Stimulated activated CD8-positive, alpha-beta memory T cell treated with anti-CD3 and anti-CD28 coated beads, Interleukin-7, amount 100 ng/mL, for 1 hour (primary cell): ENCODE results near the gene MACROH2A1.

Experiments used
- DNase-seq, 2 donors: peaks; one replicate each; pipeline ENCODE4 v3.0.0-alpha.2; 2020; ENCODE audit warnings: low read depth in 2 of 2

Gene MACROH2A1

DNA sequence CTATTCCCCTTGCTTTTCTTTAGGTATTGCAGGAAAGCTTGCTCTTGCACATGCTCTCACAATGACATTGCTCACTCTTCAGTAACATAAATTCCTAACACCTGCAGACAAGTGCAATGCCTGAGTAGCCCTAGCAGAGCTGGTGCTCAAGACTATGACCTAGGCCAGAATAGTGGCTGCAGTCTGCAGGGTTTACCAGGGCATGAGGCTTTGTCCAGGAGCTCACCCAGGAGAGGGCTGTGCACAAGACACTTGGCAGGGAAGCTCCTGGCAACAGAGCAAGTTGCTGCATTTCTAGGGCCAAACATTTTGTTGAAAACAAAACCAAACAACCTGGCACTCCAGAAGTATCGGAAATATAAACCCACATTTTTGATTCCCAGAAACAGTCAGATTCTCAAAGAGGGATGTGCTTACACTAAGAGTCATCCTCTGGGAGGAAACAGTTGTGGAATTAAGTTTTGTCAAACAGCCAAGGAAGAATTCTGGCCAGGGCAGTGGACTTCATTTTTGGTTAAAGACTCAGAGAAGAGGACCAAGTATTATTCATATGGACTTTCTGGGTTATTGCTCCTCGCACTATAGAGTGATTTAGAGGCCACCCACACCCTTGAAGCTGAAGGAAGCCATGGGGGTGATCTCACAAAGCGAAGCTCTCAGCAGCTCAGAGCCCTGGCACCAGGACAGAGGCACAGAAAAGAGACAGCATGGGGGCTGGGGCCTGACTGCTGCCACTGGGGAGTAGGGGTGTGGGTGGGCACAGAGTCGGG is 44.9 kb downstream of the MACROH2A1 start:
- no peak for DNase-seq

DNA sequence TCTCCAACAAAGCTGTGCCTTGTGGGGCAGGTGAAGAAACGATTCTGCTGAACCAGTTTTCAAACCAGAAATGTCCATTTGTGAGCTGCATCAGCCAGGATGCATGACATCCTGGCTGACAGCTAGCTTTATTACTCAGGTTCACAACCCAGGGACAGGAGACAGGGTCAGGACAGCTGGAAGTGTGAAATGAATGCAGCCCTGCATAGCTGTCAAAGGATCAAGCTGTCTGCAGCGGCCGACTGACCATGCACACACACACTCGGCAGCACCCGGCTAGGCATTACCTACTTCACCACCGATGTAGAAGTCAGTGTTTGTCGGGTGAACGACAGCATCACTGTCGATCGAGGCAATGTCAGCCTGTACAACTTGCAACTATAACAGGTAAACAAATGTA is 48.5 kb downstream of the MACROH2A1 start:
- no peak for DNase-seq

DNA sequence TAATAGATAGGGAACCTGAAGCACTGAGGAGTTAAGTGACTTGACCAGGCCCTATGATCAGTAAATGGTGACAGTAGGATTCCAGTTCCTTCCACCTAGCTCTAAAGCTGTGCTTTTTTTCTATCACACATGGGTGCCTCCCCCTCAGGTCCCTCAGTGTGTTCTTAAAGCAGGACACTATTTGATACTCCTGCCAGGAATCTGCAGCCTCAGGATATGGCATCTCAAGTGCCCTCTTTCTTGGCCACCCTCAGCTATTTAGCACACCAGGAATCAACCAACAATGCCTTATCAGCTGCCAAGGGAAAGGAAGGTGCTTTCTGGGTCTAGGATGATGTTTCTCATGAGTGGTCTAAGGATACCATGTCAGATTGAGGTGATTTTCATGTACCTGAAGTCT is 49.1 kb downstream of the MACROH2A1 start:
- DNase-seq = no peak

DNA sequence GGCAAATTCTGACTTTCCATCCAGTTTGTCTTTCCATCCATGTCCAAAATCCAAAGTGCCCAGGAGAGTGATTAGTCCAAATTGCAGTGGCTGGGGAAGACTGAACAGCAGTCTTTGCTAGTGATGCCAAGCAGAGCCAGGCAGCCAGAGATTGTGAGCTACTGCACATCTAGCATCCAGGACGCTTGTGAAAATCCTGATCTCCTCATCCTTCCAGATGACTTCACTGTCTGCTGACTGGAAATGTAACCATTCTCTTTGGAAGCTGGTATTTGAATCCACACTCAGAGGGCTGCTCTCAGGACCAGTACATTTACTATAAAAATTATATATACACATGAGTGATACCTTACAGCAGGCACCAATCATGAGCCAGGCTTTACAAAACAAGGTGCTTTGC is 49.6 kb downstream of the MACROH2A1 start:
- DNase-seq = no peak

DNA sequence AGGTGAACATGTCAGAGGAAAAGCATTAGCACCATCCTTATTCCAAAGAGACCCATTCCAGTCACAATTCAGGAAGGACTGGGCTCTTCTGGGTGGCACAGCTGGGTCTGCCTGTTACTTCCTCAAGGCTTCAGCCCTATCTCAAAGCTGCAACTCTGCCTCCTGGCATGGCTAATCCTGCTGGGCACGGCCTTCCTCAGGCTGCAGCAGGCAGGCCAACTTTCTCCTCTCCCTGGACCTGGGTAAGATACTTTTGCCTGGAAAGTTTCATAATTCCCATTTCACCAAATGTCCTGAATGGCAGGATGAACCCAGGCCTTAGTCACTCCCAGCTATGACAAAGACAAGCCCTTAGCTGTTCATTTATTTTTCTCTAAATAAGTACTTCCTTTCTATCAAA is 50.1 kb downstream of the MACROH2A1 start:
- DNase-seq = no peak

DNA sequence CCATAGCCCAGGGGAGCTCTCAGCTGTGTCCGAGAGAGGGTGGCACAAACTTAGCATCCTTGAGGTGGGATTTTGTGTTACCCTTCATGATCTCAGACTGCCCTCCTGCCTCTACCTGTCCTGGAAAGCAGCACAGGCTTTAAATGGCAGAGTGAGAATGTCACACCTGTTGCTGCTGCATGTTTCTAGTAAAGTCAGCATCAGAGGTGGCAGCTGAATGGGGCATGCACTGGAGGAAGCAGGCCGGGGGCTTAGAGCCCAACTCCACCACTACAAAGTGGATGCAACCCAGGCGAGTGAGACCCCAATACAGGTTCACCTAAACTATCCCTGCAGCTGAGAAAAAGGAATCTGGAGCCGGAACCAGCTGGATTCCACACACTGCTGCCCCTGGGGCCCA is 51.6 kb downstream of the MACROH2A1 start:
- DNase-seq = no peak

DNA sequence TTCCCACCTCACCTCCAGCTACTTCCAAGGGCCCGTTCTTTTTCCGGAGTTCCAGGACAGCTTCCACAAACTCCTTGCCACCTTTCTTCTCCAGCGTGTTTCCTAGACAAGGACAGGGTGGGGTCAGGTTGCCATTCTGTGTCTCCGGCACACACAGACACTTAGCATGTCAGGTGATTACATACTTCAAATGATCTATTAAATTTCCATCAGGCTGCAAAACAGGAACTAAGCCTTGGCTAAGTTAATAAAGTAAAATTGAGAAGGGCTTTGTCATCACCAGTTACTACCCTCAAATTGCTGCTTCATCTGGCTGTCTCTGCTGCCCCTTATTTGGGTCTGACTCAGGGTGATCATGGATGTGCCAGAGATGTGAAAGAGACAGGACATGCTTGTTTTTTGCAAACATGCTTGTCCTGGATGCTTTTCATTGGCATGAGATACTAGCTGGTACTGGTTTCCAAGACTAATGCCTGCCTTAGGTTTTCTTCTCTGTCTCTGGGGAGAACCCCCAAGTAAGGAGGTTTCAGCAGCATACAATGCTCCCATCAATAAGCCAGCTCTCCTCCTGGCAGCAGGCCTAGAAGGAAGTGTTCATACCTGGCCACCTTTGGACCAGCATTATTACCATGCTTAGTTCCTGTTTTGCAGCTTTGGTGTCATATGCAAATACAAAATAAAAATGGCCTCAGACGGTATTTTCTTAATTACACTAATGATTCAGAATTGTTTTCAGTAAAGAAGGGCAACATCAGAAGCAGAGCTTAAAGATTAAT is 52.9 kb downstream of the MACROH2A1 start:
- no peak for DNase-seq

DNA sequence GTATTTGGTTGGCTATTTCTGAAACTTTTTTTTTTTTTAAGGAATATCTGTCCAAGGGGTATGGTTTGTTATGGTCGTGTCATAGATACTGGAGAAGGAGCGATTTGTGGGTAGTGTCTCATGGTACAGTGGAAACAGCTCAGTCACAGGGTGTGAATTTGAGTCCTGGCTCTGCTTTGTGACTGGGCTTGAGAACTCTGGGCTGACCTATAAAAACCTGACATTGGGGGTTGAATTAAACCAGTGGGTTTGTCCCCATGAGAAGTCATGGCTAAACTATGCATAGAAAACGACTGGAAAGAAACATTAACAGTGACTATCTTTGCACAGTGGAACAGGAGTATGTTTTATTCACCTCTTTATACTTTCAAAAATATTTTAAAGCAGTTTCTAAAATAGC is 54.7 kb downstream of the MACROH2A1 start:
- DNase-seq = no peak

DNA sequence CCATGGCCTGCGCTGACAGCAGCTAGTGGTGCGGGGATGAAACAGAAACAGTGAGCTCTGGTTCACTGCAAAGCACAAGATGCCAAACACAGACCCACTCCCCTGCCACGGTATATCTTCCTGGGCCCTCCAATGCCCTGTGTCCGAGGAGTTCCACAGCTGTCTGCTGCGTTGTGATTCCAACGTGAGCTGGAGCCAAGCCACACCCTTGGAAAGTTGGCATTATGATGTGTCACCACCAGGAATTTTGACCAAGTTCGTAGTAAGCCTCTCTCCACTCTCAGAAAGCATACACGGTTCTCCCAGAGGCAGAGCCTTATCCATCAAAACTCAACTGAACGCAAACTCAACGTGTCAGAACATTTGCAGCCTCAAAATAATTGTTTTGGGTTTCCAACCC is 55.6 kb downstream of the MACROH2A1 start:
- no peak for DNase-seq

DNA sequence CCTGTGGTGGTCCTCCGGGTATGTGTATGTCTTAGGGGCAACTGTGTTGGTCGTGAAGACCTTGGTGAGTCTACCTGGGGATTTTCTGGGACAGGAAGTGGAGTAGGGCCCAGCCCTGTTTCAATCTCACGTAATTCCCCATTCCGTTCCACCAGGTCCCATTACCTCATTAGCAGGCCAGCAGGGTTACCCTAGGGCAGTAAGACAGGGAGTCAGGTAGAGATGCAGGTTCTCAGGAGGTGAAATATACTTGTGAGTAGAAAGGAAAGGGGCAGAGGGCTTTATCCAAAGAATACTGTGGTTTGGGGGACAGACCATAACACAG is 56.5 kb downstream of the MACROH2A1 start:
- no peak for DNase-seq

DNA sequence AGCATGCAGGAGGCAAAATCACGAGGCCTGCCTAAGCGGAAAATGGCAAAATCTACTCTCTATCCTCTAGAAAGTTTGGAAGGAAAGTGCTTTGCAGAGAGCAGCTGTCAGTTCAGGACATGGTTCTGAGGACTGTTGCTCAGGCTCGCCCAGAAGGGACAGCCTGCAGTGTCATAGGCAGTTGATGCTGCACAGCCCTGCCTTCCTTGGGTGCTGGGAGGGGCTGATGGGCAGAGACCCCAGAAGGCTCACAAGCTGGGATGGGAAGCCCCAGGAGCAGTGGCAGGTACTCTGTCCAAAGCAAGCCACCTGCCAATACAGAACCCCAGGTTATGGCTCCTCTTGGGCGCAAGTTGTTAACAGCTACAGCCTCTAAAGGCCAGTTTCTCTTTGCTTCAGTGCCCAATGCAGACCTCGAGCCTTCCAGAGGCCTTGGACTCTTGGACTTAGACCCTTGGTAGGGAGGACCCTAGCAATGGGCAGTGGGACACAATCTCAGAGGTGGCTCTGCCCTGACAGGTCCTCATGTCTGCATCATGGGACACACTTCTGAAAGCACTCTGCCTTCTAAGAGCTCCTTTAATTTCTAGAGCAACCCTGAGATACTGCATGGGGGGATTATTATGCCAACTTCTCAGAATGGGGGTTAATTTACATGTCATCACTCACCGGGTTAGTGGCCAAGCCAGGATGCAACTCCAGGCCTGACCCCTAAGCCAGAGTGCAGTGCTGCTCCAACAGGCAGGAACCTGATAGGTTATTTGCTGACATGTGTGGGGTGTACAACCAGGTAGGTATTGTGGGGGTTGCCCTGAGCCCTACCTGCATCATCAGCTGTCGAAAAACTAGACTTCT is 57.1 kb downstream of the MACROH2A1 start:
- DNase-seq = no peak

DNA sequence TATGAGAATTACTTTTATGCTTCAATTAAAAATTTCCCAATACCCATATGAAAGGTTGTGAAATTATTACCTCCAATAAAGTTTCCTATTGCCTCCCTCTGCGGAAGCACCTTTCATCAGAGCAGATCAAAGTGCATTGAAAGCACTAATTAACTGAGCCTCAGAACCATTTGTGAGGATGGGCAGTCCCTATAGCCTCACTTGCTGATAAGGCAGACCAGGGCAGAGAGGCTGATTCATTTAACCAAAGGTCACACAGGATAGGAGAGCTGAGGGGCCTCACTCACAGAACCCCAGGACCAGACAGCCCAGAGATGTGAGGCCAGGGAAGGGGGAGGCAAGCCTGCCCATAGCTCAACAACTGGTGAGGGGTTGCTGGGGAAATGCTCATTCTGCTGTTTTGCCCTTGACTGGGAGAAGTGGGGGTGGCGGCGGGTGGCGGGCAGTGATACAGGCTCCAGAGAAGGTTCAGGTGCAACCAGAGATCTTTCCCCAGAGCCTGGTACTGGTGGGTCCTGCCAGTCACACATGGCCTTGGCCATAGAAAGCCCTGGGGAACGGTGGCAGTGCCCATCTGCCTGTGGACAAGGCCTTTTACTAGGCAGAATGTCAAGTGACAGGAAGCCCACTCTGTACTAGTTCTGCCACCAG is 57.9 kb downstream of the MACROH2A1 start:
- DNase-seq = no peak

DNA sequence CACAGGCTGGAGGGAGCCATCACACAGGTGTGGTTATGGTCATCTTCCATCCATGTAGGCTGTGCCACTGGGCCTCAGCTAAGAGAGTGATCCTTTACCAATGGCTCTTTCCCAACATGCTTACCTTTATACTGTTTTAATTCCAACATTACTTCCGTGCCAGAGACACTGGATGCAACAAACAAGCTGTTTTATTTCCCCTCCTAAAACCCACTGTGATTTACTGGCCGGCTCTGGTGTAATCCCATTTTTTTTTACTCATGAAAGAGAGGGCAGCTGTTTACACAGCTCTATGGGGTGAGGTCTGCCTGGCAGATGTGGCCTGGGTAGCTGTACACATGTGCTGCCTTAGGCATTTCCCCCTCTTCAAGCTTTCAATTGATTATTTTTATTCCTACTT is 58.5 kb downstream of the MACROH2A1 start:
- no peak for DNase-seq

DNA sequence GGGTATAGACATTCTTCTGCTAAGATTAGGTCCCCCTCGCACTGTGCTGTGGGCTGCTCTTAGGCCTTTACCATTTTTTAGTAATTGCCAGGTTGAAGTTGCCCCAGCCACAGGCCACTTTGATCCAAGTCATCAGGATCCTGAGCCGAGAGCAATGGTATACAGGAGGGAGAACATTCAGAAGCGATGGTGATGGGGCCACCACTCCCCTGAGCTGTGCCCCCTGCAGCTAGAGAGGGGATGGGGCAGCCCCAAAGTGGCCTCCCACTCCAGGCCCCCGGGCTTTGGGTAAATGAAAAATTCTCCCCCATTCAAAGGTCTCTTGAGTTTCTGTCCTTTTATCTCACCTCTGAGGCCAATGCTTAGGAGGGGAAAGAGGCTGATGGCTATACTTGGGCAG is 59.4 kb downstream of the MACROH2A1 start:
- DNase-seq = no peak

DNA sequence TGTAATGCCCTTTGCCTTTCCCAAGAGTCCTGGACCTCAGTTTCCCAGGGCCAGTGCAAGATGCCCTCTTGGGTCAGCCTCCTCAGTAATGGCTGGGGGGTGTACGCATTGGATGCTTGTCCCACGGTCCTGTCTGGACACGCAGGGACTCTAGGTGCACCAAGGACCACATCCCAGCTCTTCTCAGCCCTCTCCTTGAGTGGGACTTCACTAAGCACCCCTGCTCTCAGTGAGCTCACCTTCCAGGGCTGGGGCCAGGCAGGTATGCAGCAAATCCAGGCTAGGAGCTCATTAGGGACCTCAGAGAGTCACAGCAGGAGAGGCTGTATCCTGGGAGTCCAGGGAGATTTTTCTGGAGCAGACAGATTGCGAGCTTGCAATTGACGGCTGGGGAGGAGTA is 59.8 kb downstream of the MACROH2A1 start:
- no peak for DNase-seq

DNA sequence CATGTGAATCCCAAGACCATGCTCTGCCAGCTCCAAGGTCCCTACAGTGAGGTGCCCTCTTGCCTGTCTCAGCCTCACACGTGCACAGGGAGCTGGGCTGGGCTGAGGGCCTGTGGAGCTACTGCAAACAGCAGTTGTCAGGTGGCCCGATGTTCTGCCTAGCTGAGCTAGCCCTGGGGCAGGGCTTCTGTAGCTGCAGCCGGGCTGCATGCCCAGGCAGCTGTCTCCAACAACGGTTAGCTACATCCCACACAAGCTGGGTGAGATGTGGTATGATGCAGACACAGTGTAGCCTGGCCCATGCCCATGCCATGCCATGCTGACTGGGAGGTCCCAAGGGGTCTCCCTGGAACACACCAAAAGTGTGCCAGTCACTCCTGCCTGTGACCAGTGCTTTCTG is 62.0 kb downstream of the MACROH2A1 start:
- DNase-seq = no peak

DNA sequence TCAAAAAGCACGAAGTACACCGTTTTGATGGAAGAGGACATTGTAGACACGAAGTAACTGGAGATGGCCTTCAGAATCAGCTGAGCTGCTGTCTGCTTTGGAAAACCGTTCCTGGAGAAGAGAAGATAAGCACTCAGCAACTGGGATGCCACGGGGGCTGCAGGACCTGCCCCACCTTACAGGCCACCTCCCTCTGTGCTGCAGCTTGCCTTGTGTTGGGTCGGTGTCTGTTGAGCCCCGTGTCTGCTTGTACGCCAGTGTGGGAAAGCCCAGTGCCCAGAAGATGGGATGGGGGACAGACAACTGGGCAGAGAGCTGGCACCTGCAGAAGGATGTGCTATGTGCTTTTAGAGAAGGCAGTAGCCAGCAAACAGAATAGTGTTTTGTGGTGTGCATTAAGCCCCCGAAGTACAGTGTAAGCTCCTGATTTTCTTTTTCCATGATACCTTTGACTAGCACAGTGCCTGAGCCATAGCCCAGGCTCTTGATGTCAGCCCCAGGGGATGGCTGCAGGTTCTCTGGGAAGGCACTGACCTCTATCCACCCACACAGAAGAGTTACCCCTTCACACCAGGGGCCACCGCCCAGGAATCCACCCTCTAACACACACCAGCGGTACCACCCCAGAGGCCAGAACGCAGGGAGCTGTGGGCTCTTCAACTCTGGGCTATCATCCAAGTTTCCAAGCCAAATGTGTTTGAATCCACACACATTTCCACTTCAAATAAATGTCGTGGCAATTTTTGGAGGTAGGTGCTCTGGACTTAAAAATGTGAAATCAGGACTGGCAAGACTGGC is 63.8 kb downstream of the MACROH2A1 start:
- DNase-seq = no peak

DNA sequence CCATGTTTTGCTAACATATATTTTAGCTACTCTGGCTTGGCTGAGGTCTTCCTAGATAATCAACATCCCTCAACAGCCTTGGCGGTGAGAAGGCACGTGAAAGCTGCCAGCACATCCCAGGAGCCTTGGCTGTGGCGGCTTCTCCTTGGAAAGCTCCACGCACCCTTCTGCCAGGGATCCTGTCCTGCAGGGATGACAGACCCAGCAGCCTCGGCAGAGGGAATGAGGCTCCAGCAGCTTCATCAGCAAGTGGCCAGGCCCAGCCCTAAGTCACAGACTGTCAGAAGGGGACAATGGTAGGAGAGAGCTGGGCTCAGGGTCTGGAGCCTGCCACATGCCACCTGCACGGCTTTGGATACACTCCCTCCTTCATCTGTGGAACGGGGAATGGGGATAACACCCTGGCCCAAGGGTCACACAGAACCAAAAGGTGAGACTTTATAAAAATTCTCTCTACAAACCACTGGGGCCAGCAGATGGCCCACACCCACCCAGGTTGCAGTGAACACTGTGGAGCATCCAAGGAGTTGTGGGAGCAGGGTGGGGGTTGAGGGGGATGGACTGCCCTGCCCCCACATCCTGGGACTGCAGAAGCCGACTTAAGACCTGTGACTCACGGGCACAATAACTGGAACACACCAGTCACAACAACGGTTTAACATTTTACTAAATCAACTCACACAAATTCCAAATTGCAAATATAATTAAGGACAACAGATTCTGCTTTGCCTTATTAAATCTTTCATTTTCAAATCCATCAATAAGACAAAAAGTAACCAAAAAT is 65.1 kb downstream of the MACROH2A1 start:
- no peak for DNase-seq

DNA sequence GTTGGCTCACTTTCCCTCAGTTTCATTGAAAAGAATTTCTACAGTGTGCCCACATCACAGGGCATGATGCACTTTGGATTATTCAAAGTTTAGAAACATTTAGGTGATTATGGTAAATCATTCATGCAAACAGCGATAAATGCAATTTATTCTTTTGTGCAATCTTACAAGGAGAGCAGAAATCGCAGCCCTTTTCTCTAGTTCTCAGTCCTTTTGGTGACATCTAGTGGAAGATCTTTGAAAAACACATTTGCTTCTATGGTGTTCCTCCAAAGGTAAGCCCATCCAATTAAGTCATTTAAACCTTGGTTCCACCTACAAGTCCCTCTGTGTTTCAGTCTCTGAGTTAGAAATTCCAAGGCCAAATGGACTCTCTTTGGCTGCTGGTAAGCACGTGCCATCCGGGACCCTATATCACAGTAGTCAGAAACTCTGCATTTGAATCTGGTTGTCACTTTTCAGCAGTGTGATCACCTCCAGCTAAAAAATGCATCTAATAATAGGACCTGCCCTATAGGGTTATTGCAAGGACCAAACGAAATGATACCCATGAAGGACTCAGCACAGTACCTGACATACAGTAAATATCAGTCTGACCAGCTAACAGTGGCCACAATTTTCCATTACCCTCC is 66.4 kb downstream of the MACROH2A1 start:
- no peak for DNase-seq

DNA sequence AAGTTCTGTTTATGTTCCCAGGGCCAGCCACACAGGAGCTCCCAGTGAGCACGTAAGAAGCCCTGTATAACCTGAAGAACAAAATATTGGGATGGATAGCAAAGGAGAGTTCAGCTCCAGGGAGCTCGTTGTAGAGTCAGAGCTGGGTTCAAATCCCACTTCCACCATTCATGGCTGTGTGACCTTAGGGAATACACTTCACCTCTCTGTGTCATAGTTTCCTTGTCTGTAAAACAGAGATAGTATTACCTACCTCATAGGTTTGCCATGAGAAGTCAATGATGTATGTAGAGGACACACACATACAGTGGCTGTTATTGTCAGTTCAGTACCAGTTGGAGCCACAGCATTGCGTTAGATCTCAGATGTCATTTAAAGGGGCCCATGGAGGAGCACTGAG is 67.4 kb downstream of the MACROH2A1 start:
- DNase-seq = no peak
